ENCODE results near the gene WDR17. TPM values are rescaled to one million over a fixed set of nuclear protein-coding genes. Genes with fewer than 3 reads are reported as not detected.

WDR17 gene
- total and polyA plus RNA-seq, 2 donors (not counting 1 experiment from before 2014, with no cell fraction given): 2.1 to 7.1 TPM

DNA sequence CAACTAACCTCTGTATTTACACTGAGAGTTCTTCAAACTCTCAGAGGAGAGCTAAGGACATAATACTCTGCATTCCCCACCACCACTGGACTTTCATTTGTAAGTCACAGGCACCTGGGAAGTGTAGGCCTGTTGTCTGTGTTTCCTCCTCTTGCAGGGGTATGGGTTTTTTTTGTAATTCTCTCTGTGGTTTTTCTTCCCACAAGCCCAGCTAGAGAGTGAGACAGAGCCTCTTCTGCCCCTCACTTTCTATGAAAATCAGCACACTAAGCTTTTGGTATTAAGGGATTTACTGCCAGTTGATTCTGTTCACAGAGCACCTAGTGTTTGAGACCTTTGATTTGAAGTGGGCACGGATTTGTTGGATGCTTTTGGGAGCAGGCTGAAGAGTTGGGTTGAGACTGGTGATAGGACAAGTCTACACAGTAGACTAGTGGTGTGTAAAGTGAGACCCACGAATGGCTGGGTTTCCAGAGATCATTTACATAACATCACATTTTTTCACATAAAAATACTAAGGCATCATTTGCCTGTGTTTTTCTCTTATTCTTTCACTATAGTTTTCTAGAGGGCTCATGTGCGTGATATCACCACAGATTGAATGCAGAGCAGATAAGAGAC lies 28.9 kb upstream of the WDR17 start:
- H3K27ac Mint-ChIP-seq: no peak overlapping the region
- H2AFZ ChIP-seq (ENCODE audit: insufficient read depth, low read depth, low read length, poor library complexity, severe bottlenecking): peak overlapping the region; percentile 54
- POLR2A ChIA-PET: no interaction called here
- H4K20me1 ChIP-seq (ENCODE audit: control insufficient read depth, insufficient read depth, low read length, poor library complexity, severe bottlenecking): no peaks in the 10 kb centered on the region
- CTCF ChIA-PET: interaction anchor here (0.9 to 4.6 kb wide), 3 partner anchors 18 to 1010 kb away, joined by 3 to 63 read pairs (median 9); no protein-coding TSS in a partner anchor
- H3K27me3 ChIP-seq (replicated peaks in 1 of 4; ENCODE audit: control extremely low read depth in 1 of 4, control insufficient read depth in 3 of 4, insufficient read depth in 4 of 4, low read length in 3 of 4): no peaks in the 10 kb centered on the region
- H3K4me1 ChIP-seq (ENCODE audit: control insufficient read depth in 2 of 2, insufficient read depth in 2 of 2, low read length in 2 of 2): peaks cover 0 to 7% of the 10 kb centered on the region in 2 donors
- 83% methylated on average over 1 of the region's 3 CpGs for WGBS (ENCODE audit: insufficient coverage)
- peaks cover 2% of the 10 kb centered on the region for H3K4me1 Mint-ChIP-seq
- peaks cover 3% of the 10 kb centered on the region for H3K9me3 Mint-ChIP-seq (ENCODE audit: insufficient read depth)
- no peak overlapping the region for H3K27ac ChIP-seq (ENCODE audit: low read length in 2 of 2)
- no peaks in the 10 kb centered on the region for H3K36me3 ChIP-seq (replicated peaks in 1 of 2; ENCODE audit: control extremely low read depth in 1 of 2, control insufficient read depth in 1 of 2, extremely low read depth in 1 of 2, insufficient read depth in 2 of 2, low read length in 1 of 2)
- H3K9me3 ChIP-seq (ENCODE audit: control extremely low read depth in 1 of 3, control insufficient read depth in 2 of 3, insufficient read depth in 1 of 3, low read length in 2 of 3): peaks cover 0 to 4% (median 0%) of the 10 kb centered on the region in 3 donors
- no peaks in the 10 kb centered on the region for H3K27me3 Mint-ChIP-seq
- no peak for DNase-seq
- intact Hi-C loops (cut with micrococcal nuclease): no loop called here
- TF ChIP-seq, protein P1, sequence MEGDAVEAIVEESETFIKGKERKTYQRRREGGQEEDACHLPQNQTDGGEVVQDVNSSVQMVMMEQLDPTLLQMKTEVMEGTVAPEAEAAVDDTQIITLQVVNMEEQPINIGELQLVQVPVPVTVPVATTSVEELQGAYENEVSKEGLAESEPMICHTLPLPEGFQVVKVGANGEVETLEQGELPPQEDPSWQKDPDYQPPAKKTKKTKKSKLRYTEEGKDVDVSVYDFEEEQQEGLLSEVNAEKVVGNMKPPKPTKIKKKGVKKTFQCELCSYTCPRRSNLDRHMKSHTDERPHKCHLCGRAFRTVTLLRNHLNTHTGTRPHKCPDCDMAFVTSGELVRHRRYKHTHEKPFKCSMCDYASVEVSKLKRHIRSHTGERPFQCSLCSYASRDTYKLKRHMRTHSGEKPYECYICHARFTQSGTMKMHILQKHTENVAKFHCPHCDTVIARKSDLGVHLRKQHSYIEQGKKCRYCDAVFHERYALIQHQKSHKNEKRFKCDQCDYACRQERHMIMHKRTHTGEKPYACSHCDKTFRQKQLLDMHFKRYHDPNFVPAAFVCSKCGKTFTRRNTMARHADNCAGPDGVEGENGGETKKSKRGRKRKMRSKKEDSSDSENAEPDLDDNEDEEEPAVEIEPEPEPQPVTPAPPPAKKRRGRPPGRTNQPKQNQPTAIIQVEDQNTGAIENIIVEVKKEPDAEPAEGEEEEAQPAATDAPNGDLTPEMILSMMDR (IDR thresholded peaks at IDR 0.05): no peak
- TF ChIP-seq EZH2 (IDR thresholded peaks at IDR 0.05; ENCODE audit: borderline replicate concordance, insufficient read depth, low read depth, low read length, poor library complexity, severe bottlenecking): no peak
- no peak overlapping the region for H3K9ac ChIP-seq (ENCODE audit: low read length)
- no peak overlapping the region for H3K4me3 Mint-ChIP-seq
- H3K4me3 ChIP-seq (ENCODE audit: control extremely low read depth in 1 of 5, extremely low read depth in 1 of 5, insufficient read depth in 1 of 5, low read depth in 2 of 5, low read length in 4 of 5): no peak overlapping the region
- ATAC-seq (ENCODE audit: low read depth): no peak
- H3K4me2 ChIP-seq (replicated peaks; ENCODE audit: low read depth, low read length, poor library complexity, severe bottlenecking): no peak overlapping the region
- no peaks in the 10 kb centered on the region for H3K79me2 ChIP-seq (ENCODE audit: control insufficient read depth, insufficient read depth, low read length)

DNA sequence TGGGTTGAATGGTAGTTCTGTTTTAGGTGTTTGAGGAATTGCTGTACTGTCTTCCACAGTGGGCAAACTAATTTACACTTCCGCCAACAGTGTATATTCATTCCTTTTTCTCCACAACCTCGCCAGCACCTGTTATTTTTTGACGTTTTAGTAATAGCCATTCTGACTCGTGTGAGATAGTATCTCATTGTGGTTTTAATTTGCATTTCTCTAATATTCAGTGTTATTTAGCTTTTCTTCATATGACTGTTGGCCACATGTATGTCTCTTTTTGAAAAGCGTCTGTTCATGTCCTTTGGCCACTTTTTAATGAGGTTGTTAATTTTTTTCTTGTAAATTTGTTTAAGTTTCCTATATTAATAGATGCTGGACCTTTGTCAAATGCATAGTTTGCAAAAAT lies 26.9 kb upstream of the WDR17 start:
- peaks cover 3% of the 10 kb centered on the region for H3K9me3 Mint-ChIP-seq (ENCODE audit: insufficient read depth)
- H3K27ac ChIP-seq (ENCODE audit: low read length in 2 of 2): no peak overlapping the region
- CTCF ChIA-PET: interaction anchor here (1.5 kb wide), 1 partner anchor 302 kb away, joined by 8 read pairs; no protein-coding TSS in a partner anchor

More for the DNA sequence above, 26.9 kb upstream of the WDR17 start:
- peaks cover 0 to 7% of the 10 kb centered on the region in 2 donors for H3K4me1 ChIP-seq (ENCODE audit: control insufficient read depth in 2 of 2, insufficient read depth in 2 of 2, low read length in 2 of 2)
- H3K9ac ChIP-seq (ENCODE audit: low read length): no peak overlapping the region
- no peaks in the 10 kb centered on the region for H3K79me2 ChIP-seq (ENCODE audit: control insufficient read depth, insufficient read depth, low read length)
- no peaks in the 10 kb centered on the region for H3K36me3 ChIP-seq (replicated peaks in 1 of 2; ENCODE audit: control extremely low read depth in 1 of 2, control insufficient read depth in 1 of 2, extremely low read depth in 1 of 2, insufficient read depth in 2 of 2, low read length in 1 of 2)
- WGBS (ENCODE audit: insufficient coverage): no CpG with 5 or more reads among the region's 5 CpGs
- H3K4me2 ChIP-seq (replicated peaks; ENCODE audit: low read depth, low read length, poor library complexity, severe bottlenecking): no peak overlapping the region
- no peak overlapping the region for H3K4me3 ChIP-seq (ENCODE audit: control extremely low read depth in 1 of 5, extremely low read depth in 1 of 5, insufficient read depth in 1 of 5, low read depth in 2 of 5, low read length in 4 of 5)
- no peak overlapping the region for H3K27ac Mint-ChIP-seq
- H3K27me3 ChIP-seq (replicated peaks in 1 of 4; ENCODE audit: control extremely low read depth in 1 of 4, control insufficient read depth in 3 of 4, insufficient read depth in 4 of 4, low read length in 3 of 4): peaks cover 0 to 3% (median 0%) of the 10 kb centered on the region in 4 experiments
- intact Hi-C loops (cut with micrococcal nuclease): no loop called here
- H2AFZ ChIP-seq (ENCODE audit: insufficient read depth, low read depth, low read length, poor library complexity, severe bottlenecking): no peak overlapping the region
- ATAC-seq (ENCODE audit: low read depth) (no peak), DNase-seq (no peak)
- no peaks in the 10 kb centered on the region for H4K20me1 ChIP-seq (ENCODE audit: control insufficient read depth, insufficient read depth, low read length, poor library complexity, severe bottlenecking)
- H3K27me3 Mint-ChIP-seq: peaks cover 13% of the 10 kb centered on the region
- peaks cover 2% of the 10 kb centered on the region for H3K4me1 Mint-ChIP-seq
- H3K4me3 Mint-ChIP-seq: no peak overlapping the region
- TF ChIP-seq, protein P1 (IDR thresholded peaks at IDR 0.05): no peak
- no peak for TF ChIP-seq EZH2 (IDR thresholded peaks at IDR 0.05; ENCODE audit: borderline replicate concordance, insufficient read depth, low read depth, low read length, poor library complexity, severe bottlenecking)
- POLR2A ChIA-PET: no interaction called here
- H3K9me3 ChIP-seq (ENCODE audit: control extremely low read depth in 1 of 3, control insufficient read depth in 2 of 3, insufficient read depth in 1 of 3, low read length in 2 of 3): peaks cover 0 to 4% (median 0%) of the 10 kb centered on the region in 3 donors

Data from B cell (primary cell).